Kidney epithelial cell (primary cell): ENCODE results near the gene PRICKLE4. TPM values are rescaled to one million over a fixed set of nuclear protein-coding genes. Genes with fewer than 3 reads are reported as not detected.

ENCODE experiments used
- DNase-seq: peaks from one replicate; pipeline ENCODE4 v3.0.0-alpha.2; 2010; ENCODE audit warnings: low read depth
- H3K27me3 ChIP-seq: 2 replicates; pipeline ENCODE4 v1.6.0; 2011; ENCODE audit warnings: low read length; ENCODE audit not compliant: control insufficient read depth, insufficient read depth
- H3K36me3 ChIP-seq: 2 replicates; pipeline ENCODE4 v1.5.1; 2011; ENCODE audit warnings: low read length; ENCODE audit not compliant: control insufficient read depth, insufficient read depth
- H3K4me3 ChIP-seq: 2 replicates; pipeline ENCODE4 v1.5.1; 2011; ENCODE audit warnings: low read depth, mild to moderate bottlenecking, control low read depth, low read length
- total RNA-seq: library from RNA; depleted of rRNA; stranded (reverse); fragments of >200 nt; gene quantifications from 2 replicates; pipeline ENCODE4 v1.2.3, GENCODE V29; 2015
- TF ChIP-seq, protein P1 (sequence below): IDR thresholded peaks from 2 replicates; pipeline ENCODE4 v1.5.1; 2011; ENCODE audit warnings: mild to moderate bottlenecking, moderate library complexity, low read length, control low read depth, inconsistent platforms; ENCODE audit not compliant: insufficient read depth, poor library complexity, severe bottlenecking

The PRICKLE4 gene
- total RNA-seq, 1 donor from 2014 or later = not detected

DNA sequence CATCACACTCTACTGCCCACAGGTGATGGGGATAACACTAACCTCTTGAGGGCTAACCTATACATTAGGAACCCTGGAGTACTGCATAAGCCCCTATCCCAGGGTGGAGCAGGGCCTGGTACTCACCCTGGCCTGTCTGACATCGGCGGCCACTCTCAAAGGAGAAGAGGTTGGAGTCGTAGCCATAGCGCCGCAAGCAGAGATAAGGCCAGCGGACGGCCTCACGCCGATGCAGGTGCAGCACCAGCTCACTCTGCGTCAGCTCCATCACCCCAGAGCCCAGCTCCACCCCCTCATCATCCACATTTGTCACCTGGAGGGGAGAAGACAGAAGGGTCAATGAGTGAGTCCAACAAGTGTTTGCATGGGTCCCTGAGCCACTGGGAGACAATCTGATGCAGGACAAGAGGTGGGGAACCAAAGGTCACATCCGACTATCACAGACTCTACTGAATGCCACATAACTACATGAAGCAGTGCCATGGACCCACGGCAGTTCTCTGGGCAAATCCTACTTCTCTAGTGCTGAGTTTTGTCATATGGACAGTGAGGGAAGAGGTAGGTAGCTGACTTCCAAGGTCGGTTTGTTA lies 5.2 kb upstream of the PRICKLE4 start:
- H3K27me3 ChIP-seq = no peaks in the 10 kb centered on the region
- TF ChIP-seq, protein P1, sequence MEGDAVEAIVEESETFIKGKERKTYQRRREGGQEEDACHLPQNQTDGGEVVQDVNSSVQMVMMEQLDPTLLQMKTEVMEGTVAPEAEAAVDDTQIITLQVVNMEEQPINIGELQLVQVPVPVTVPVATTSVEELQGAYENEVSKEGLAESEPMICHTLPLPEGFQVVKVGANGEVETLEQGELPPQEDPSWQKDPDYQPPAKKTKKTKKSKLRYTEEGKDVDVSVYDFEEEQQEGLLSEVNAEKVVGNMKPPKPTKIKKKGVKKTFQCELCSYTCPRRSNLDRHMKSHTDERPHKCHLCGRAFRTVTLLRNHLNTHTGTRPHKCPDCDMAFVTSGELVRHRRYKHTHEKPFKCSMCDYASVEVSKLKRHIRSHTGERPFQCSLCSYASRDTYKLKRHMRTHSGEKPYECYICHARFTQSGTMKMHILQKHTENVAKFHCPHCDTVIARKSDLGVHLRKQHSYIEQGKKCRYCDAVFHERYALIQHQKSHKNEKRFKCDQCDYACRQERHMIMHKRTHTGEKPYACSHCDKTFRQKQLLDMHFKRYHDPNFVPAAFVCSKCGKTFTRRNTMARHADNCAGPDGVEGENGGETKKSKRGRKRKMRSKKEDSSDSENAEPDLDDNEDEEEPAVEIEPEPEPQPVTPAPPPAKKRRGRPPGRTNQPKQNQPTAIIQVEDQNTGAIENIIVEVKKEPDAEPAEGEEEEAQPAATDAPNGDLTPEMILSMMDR = no peak
- no peaks in the 10 kb centered on the region for H3K36me3 ChIP-seq
- no peak overlapping the region for H3K4me3 ChIP-seq
- no peak for DNase-seq

DNA sequence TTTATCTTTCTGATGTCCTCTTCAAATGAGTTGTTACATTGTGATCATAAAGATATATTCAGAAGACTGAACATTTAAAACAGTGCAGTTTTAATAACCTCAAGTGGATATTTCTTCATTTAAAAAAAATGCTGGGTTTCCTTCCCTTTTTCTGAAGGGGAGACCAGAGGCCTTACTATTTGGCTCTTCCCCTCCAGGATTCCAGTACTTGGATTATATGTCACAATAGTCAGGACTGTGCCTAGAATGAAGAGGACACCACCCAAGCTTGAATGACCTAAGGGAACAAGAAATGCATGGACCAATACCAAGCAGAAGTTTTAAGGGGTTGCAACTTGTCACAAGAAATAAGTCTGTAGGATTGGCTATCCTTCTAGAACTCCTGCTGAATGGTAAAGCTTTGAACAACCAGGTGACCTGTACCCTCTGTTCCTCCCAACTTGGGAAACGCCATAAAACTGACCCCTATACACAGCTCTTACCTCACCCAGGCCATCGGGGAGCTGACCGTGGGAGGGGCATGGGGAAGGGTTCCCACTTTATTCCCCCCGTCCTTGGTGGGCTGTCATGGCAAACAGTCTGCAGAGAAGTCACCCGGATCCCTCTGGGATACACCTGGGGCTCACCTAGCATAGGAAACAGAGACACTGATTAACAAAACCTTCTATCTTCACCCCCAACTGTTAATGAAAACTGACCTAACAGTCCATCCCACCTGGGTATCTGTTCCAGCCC lies 2.9 kb upstream of the PRICKLE4 start:
- Histone ChIP-seq H3K4me3 (no peak overlapping the region), H3K27me3 (no peaks in the 10 kb centered on the region), H3K36me3 (no peaks in the 10 kb centered on the region)
- TF ChIP-seq, protein P1 = no peak
- no peak for DNase-seq

DNA sequence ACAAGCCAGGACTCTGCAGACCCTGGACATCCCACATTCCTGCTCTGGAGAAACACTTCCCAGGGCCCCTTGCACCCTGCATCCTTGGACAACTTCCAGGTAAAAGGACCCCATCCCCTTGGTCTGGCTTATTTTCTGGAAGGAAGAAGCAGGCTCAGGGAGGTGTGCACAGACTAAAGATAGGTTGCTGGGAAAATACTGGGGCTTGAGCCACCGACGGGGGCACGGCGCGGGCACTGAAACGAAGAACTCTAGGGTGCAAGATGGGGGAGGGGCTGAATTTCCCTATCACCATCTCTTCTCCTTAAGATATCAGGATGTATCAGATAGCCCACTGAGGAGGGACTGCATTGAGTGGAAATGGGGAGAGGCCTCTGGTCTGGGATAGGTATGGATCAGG lies 1.7 kb upstream of the PRICKLE4 start:
- TF ChIP-seq, protein P1 = no peak
- Histone ChIP-seq H3K36me3 (no peaks in the 10 kb centered on the region), H3K27me3 (no peaks in the 10 kb centered on the region), H3K4me3 (peak overlapping the region; percentile 70)
- DNase-seq = no peak

GRCh38 chr6:41779336-41779735 lies 1.2 kb upstream of the PRICKLE4 start:
- TF ChIP-seq, protein P1 = no peak
- H3K4me3 ChIP-seq = peak overlapping the region; percentile 70
- no peaks in the 10 kb centered on the region for H3K27me3 ChIP-seq
- DNase-seq = no peak
- H3K36me3 ChIP-seq = no peaks in the 10 kb centered on the region

DNA sequence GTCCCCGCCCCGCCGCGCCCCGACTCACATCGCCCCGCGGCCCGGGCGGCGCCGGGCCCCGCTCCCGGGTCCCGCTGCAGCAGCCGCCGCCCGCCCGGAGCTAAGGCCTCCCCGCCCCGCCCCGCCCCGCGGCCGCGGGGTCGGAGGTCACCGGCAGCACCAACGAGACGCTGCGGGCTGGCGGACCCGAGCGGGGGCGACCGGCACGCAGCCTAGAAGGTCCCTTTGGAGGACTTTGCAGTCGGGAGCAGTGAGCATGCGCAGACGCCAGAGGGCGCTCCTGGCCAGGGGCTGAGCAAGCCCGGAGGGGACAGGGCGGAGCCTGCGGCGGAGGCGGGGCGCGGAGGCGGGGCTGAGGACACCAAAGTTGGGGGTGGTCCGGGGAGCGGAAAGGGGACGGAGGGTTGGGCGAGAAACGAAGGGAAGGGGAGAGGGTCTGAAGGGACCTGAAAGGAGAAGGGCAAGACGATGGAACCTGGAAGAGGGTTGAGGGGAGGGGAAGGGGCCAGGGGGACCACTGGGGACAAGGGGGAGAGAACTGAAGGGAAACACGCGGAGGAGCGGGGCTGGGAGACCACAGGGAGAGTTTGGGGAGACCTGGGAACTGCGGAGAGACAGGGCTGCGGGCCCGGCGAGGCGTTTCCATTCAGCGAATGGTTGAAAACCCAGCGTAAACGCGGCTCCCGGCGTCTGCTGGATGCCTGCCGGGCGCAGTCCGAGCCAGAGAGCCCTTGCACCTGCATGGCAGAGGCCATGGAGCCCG lies 613 bp upstream of the PRICKLE4 start, which contains the start of gene FRS3:
TSS of gene FRS3 (minus strand) at position 113 of the 763 bp plus-strand sequence. CDS start 2,913 bp downstream, outside the sequence.
- TF ChIP-seq, protein P1 = peak; percentile 92
- Histone ChIP-seq H3K4me3 (peak within 1 kb of the TSS; percentile 70), H3K27me3 (no peaks in the 10 kb centered on the region), H3K36me3 (no peaks in the 10 kb centered on the region)
- peak; percentile 71 for DNase-seq
